Upper lobe of left lung (tissue), 4 donors: ENCODE measurements around the gene SNRPA.

Source experiments
- POLR2A ChIP-seq, 4 donors: fragments of 450-650 bp; IDR thresholded peaks; one replicate each; pipeline ENCODE4 v1.5.1; 2016 to 2017; ENCODE audit warnings: antibody characterized with exemption in 4 of 4, mild to moderate bottlenecking in 2 of 4
- POLR2AphosphoS5 ChIP-seq, 2 donors: sonication (generic); formaldehyde crosslinking; IDR thresholded peaks; one replicate each; pipeline ENCODE4 v1.5.1; 2017; ENCODE audit warnings: antibody characterized with exemption in 2 of 2
- TF ChIP-seq, protein P1 (sequence below), 6 experiments: fragments of 450-650 bp in 4 of 6; fragments of 200-600 bp in 2 of 6; sonication (generic) in 2 of 6; IDR thresholded peaks; one replicate each; pipeline ENCODE4 v1.5.1; 2016 to 2019; ENCODE audit warnings: antibody characterized with exemption in 6 of 6

DNA sequence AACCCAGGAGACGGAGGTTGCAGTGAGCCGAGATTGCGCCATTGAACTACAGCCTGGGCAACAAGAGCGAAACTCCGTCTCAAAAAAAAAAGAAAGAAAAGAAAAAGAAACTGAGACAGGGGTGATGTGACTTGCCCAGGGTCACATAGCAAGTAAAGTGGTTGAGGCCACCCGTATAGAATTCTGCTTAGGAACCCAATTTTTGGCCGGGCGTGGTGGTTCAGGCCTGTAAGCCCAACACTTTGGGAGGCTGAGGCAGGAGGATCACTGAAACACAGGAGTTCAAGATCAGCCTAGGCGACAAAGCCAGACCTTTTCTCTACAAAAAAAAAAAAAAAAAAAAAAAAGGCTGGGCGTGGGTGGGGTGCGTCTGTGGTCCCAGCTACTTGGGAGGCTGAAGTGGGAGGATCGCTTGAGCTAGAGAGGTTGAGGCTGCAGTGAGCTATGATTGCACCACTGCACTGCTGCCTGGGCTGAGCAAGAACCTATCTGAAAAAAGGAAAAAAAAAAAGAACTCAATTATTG, 1.3 kb downstream of the SNRPA start:
- TF ChIP-seq, protein P1, sequence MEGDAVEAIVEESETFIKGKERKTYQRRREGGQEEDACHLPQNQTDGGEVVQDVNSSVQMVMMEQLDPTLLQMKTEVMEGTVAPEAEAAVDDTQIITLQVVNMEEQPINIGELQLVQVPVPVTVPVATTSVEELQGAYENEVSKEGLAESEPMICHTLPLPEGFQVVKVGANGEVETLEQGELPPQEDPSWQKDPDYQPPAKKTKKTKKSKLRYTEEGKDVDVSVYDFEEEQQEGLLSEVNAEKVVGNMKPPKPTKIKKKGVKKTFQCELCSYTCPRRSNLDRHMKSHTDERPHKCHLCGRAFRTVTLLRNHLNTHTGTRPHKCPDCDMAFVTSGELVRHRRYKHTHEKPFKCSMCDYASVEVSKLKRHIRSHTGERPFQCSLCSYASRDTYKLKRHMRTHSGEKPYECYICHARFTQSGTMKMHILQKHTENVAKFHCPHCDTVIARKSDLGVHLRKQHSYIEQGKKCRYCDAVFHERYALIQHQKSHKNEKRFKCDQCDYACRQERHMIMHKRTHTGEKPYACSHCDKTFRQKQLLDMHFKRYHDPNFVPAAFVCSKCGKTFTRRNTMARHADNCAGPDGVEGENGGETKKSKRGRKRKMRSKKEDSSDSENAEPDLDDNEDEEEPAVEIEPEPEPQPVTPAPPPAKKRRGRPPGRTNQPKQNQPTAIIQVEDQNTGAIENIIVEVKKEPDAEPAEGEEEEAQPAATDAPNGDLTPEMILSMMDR (IDR thresholded peaks at IDR 0.05), result no peak
- TF ChIP-seq POLR2A (IDR thresholded peaks at IDR 0.05) (no peak), POLR2AphosphoS5 (IDR thresholded peaks at IDR 0.05) (no peak)
